ENCODE measurements around the gene KIAA1217. TPM values are rescaled to one million over a fixed set of nuclear protein-coding genes. Genes with fewer than 3 reads are reported as not detected.

KIAA1217 gene
- total RNA-seq, 1 experiment from 2014 or later: 48.3 TPM

- intact Hi-C loops (cut with micrococcal nuclease): no loop called here
- ChIA-PET POLR2A (interaction anchor here (0.7 to 2.5 kb wide), 14 partner anchors 10 to 107 kb away, joined by 3 to 62 read pairs (median 8); no protein-coding TSS in a partner anchor), CTCF (interaction anchor here (0.6 to 1.5 kb wide), 8 partner anchors 16 to 184 kb away, joined by 3 to 5 read pairs (median 3); no protein-coding TSS in a partner anchor)
- Mint-ChIP-seq H3K4me1 (ENCODE audit: insufficient read depth, unreplicated experiment) (peaks cover 11% of the 10 kb centered on the region), H3K36me3 (ENCODE audit: insufficient read depth, unreplicated experiment) (peaks cover 70% of the 10 kb centered on the region), H3K27ac (ENCODE audit: low read depth, unreplicated experiment) (peak overlapping the region; percentile 36), H3K9me3 (ENCODE audit: unreplicated experiment) (no peaks in the 10 kb centered on the region), H3K27me3 (ENCODE audit: insufficient read depth, unreplicated experiment) (no peaks in the 10 kb centered on the region), H3K4me3 (ENCODE audit: unreplicated experiment) (no peak overlapping the region)
- no peak for DNase-seq (ENCODE audit: unreplicated experiment)
- no peak for TF ChIP-seq CTCF (IDR thresholded peaks at IDR 0.05; ENCODE audit: unreplicated experiment)
- BruUV-seq (replicated peaks): no TSS peak
Measured at GRCh38 chr10:24434961-24435360, 226.0 kb downstream of the KIAA1217 start.

GRCh38 chr10:24435374-24435773, 226.4 kb downstream of the KIAA1217 start:
- intact Hi-C loops (cut with micrococcal nuclease): no loop called here
- H3K27ac Mint-ChIP-seq (ENCODE audit: low read depth, unreplicated experiment): peak overlapping the region; percentile 36
- no peak for TF ChIP-seq CTCF (IDR thresholded peaks at IDR 0.05; ENCODE audit: unreplicated experiment)
- peaks cover 11% of the 10 kb centered on the region for H3K4me1 Mint-ChIP-seq (ENCODE audit: insufficient read depth, unreplicated experiment)
- peak; percentile 56 for DNase-seq (ENCODE audit: unreplicated experiment)
- no TSS peak for BruUV-seq (replicated peaks)
- H3K36me3 Mint-ChIP-seq (ENCODE audit: insufficient read depth, unreplicated experiment): peaks cover 75% of the 10 kb centered on the region
- H3K4me3 Mint-ChIP-seq (ENCODE audit: unreplicated experiment): no peak overlapping the region
- ChIA-PET CTCF (interaction anchor here (0.6 to 1.5 kb wide), 10 partner anchors 16 to 184 kb away, joined by 3 to 5 read pairs (median 3); no protein-coding TSS in a partner anchor), POLR2A (interaction anchor here (0.7 to 2.5 kb wide), 14 partner anchors 9 to 108 kb away, joined by 3 to 62 read pairs (median 8); no protein-coding TSS in a partner anchor)
- no peaks in the 10 kb centered on the region for H3K9me3 Mint-ChIP-seq (ENCODE audit: unreplicated experiment)
- no peaks in the 10 kb centered on the region for H3K27me3 Mint-ChIP-seq (ENCODE audit: insufficient read depth, unreplicated experiment)

- intact Hi-C loops (cut with micrococcal nuclease): no loop called here
- no peaks in the 10 kb centered on the region for H3K27me3 Mint-ChIP-seq (ENCODE audit: insufficient read depth, unreplicated experiment)
- H3K4me1 Mint-ChIP-seq (ENCODE audit: insufficient read depth, unreplicated experiment): peaks cover 11% of the 10 kb centered on the region
- H3K27ac Mint-ChIP-seq (ENCODE audit: low read depth, unreplicated experiment): no peak overlapping the region
- H3K36me3 Mint-ChIP-seq (ENCODE audit: insufficient read depth, unreplicated experiment): peaks cover 81% of the 10 kb centered on the region
- no TSS peak for BruUV-seq (replicated peaks)
- no peak for DNase-seq (ENCODE audit: unreplicated experiment)
- CTCF ChIA-PET: interaction anchor here (0.6 kb wide), 2 partner anchors 10 to 519 kb away, joined by 3 read pairs; no protein-coding TSS in a partner anchor
- no peaks in the 10 kb centered on the region for H3K9me3 Mint-ChIP-seq (ENCODE audit: unreplicated experiment)
- no peak overlapping the region for H3K4me3 Mint-ChIP-seq (ENCODE audit: unreplicated experiment)
- POLR2A ChIA-PET: interaction anchor here (0.7 kb wide), 1 partner anchor 8 kb away, joined by 3 read pairs; no protein-coding TSS in a partner anchor
- TF ChIP-seq CTCF (IDR thresholded peaks at IDR 0.05; ENCODE audit: unreplicated experiment): no peak
Measured at GRCh38 chr10:24437302-24437701, 228.4 kb downstream of the KIAA1217 start.

- H3K36me3 Mint-ChIP-seq (ENCODE audit: insufficient read depth, unreplicated experiment): peaks cover 81% of the 10 kb centered on the region
- ChIA-PET CTCF (interaction anchor here (0.8 kb wide), 1 partner anchor 229 kb away, joined by 4 read pairs; no protein-coding TSS in a partner anchor), POLR2A (interaction anchor here (1.0 to 1.5 kb wide), 4 partner anchors 10 to 26 kb away, joined by 3 to 7 read pairs (median 4); no protein-coding TSS in a partner anchor)
- intact Hi-C loops (cut with micrococcal nuclease): no loop called here
- H3K4me1 Mint-ChIP-seq (ENCODE audit: insufficient read depth, unreplicated experiment): peaks cover 6% of the 10 kb centered on the region
- no peak for DNase-seq (ENCODE audit: unreplicated experiment)
- no peak overlapping the region for H3K4me3 Mint-ChIP-seq (ENCODE audit: unreplicated experiment)
- H3K27ac Mint-ChIP-seq (ENCODE audit: low read depth, unreplicated experiment): no peak overlapping the region
- H3K9me3 Mint-ChIP-seq (ENCODE audit: unreplicated experiment): no peaks in the 10 kb centered on the region
- BruUV-seq (replicated peaks): no TSS peak
- H3K27me3 Mint-ChIP-seq (ENCODE audit: insufficient read depth, unreplicated experiment): no peaks in the 10 kb centered on the region
- no peak for TF ChIP-seq CTCF (IDR thresholded peaks at IDR 0.05; ENCODE audit: unreplicated experiment)
Measured at GRCh38 chr10:24438800-24439199, 229.9 kb downstream of the KIAA1217 start.
